ENCODE results near the gene PPP2R1A.
"Not testable (repeated sequence)": the region's sequence is repeated elsewhere in the genome, so short reads cannot be mapped to it uniquely, and the experiment has no call there.

PPP2R1A gene

DNA sequence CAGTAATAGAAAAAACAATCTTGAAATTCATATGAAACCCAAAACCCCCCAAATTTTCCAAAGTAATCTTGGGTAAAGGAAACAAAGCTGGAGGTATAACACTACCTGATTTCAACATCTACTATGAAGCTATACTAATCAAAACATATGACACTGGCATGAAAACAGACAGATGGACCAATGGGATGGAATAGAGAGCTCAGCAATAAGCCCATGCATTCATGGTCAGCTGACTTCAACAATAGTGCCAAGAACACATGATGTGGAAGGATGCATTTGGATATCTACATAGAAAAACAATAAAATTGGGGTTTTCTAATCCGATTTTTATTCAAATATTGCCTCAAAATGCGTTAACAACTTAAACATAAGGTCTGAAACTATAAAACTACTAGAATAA, 47.3 kb downstream of the PPP2R1A start:
- H3K4me3 ChIP-seq (ENCODE audit: low read depth, low read length) = no peak overlapping the region
- no peak for TF ChIP-seq CTCF (conservative IDR thresholded peaks at IDR 0.05; ENCODE audit: low read depth, low read length)
- peak; percentile 35 for DNase-seq (ENCODE audit: low read depth)

DNA sequence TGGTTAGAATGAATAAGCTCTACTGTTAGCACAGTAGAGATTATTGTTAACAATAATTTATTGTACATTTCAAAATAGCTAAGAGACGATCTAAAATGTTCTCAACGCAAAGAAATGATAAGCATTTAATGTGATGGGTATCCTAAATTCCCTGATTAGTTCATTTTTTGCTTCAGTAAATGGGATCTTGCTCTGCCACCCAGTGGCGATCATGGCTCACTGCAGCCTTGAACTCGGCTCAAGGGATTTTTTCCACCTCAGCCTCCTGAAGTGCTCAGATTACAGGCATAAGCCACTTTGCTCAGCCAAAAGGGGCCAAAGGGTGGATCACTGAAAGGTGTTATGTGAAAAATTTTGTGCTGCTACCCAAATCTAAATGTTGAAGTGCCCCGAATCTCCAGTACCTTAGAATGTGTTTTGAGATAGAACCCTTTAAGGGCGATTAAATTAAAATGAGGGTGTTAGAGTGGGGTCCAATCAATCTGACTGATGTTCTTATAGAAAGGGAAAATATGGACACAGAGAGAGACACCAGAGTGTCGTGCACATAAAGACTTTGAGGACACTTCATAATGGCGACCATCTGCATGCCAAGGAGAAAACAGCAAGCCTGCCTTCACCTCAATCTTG, 48.0 kb downstream of the PPP2R1A start:
- peak; percentile 94 for TF ChIP-seq CTCF (conservative IDR thresholded peaks at IDR 0.05; ENCODE audit: low read depth, low read length)
- peak; percentile 84 for DNase-seq (ENCODE audit: low read depth)
- H3K4me3 ChIP-seq (ENCODE audit: low read depth, low read length) = no peak overlapping the region

DNA sequence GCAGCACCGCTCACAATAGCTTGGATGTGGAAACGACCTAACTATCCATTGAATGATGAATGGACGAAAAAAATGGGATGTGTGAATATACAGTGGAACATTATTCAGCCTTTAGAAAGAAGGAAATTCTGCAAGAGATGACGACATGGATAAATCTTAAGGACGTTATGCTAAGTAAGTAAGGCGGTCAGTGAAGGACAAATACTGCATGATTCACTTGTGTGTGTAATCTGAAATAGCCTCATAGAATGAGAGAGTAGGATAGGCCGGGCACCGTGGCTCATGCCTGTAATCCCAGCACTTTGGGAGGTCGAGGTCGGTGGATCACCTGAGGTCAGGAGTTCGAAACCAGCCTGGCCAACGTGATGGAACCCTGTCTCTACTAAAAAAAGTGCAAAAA, 54.2 kb downstream of the PPP2R1A start:
- H3K4me3 ChIP-seq (ENCODE audit: low read depth, low read length) = no peak overlapping the region
- no peak for DNase-seq (ENCODE audit: low read depth)
- TF ChIP-seq CTCF (conservative IDR thresholded peaks at IDR 0.05; ENCODE audit: low read depth, low read length) = no peak

GRCh38 chr19:52248241-52248640, 58.4 kb downstream of the PPP2R1A start:
- peak; percentile 73 for DNase-seq (ENCODE audit: low read depth)
- TF ChIP-seq CTCF (conservative IDR thresholded peaks at IDR 0.05; ENCODE audit: low read depth, low read length) = peak; percentile 77

DNA sequence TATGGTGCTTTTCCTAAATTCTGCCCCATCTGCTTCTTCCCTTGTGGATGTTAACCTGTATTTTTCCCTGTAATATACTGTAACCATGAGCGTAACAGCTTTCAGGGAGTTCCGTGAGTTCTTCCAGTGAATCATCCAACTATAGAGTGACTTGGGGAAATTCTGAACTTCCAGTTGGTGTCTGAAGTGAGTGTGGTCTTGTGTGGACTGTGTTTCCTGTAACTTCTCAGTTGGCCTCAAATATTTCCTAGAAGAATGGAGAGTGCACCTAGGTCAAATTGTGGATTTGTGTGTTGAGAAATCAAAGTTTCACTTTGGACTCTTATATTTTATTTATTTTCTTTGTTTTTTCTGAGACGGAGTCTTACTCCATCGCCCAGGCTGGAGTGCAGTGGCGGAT, 68.6 kb downstream of the PPP2R1A start:
- TF ChIP-seq CTCF (conservative IDR thresholded peaks at IDR 0.05; ENCODE audit: low read depth, low read length) = no peak
- DNase-seq (ENCODE audit: low read depth) = peak; percentile 90
- H3K4me3 ChIP-seq (ENCODE audit: low read depth, low read length) = no peak overlapping the region

More at GRCh38 chr19:52248241-52248640, 58.4 kb downstream of the PPP2R1A start:
- H3K4me3 ChIP-seq (ENCODE audit: low read depth, low read length) = no peak overlapping the region

- H3K4me3 ChIP-seq (ENCODE audit: low read depth, low read length); DNase-seq (ENCODE audit: low read depth): not testable (repeated sequence)
Observed at GRCh38 chr19:52265556-52265955, 75.7 kb downstream of the PPP2R1A start.

DNA sequence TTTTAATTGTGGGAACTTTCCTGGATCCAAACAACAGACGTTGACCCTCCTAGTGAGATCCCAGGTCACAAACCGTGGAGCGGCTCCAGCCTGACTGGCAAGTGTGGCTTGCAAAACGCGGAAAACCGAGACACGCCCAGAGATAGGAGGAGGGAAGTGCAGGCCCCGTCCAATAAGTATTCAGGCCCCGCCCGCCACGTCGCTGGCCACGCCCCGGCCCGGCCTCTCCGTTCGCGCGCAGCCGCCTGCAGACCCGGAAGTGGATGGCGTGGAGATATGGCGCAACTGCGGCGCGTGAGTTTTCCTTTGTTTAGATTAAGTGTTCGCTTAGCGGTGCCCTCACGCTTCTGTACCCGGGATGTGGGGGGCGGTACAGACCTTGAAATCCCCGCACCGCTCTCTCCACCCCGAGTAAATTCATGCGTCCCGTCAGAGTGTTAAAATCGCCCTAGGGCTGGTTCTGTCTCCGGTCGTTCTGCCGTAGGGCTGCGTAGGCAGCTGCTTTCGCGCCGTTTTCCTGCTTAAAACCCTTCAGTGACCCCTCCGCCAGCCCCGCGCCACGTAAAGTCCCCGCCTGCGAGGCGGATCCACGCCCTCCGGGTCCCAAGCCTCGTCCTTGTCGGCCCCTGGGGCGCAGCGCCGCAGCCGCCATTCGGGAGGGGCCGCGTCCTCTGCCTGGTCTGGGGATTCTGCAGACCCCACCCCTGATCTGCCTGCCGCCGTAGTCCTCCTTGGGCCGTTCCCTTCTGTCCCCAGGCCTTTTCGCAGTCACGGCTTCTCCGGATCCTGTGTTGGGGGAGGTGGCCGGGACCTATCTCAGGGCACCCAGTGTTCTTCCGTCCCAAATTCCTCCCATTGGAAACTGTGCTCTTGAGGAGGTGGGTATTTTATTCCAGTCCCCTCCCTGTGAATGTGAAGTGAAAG, 79.7 kb downstream of the PPP2R1A start, which contains the start of gene ZNF766:
Gene ZNF766 (plus strand): TSS at position 250 of the 924 bp plus-strand sequence. CDS start 27 bp downstream, at position 277.
- no peak for TF ChIP-seq CTCF (conservative IDR thresholded peaks at IDR 0.05; ENCODE audit: low read depth, low read length)
- peak within 1 kb of the TSS; percentile 79 for H3K4me3 ChIP-seq (ENCODE audit: low read depth, low read length)
- DNase-seq (ENCODE audit: low read depth) = peak; percentile 96
